Left lung (tissue), 10 donors: ENCODE measurements around the gene OR6P1. TPM values are rescaled to one million over a fixed set of nuclear protein-coding genes. Genes with fewer than 3 reads are reported as not detected.

ENCODE experiments used
- ATAC-seq: fragments of 200-7000 bp; cut with Tn5 transposase; one replicate; pipeline ENCODE4 v1.9.1; 2020; ENCODE audit warnings: moderate library complexity
- DNase-seq, 4 donors: peaks; one replicate each; pipeline ENCODE4 v3.0.0-alpha.2; 2013 to 2020
- H3K27ac ChIP-seq, 2 donors: fragments of 200-600 bp; sonication (generic) in 1 of 2; one replicate each; pipeline versions ENCODE4 v1.5.0 to v1.8.0; 2020 to 2021
- H3K27me3 ChIP-seq, 2 donors: fragments of 200-600 bp; sonication (generic) in 1 of 2; one replicate each; pipeline versions ENCODE4 v1.5.0 to v1.8.0; 2020 to 2021
- H3K36me3 ChIP-seq, 2 donors: fragments of 200-600 bp; sonication (generic) in 1 of 2; one replicate each; pipeline versions ENCODE4 v1.5.0 to v1.8.0; 2020 to 2021
- H3K4me1 ChIP-seq, 2 donors: fragments of 200-600 bp; one replicate each; pipeline ENCODE4 v1.8.0; 2021
- H3K4me3 ChIP-seq, 2 donors: fragments of 200-600 bp; sonication (generic) in 1 of 2; one replicate each; pipeline versions ENCODE4 v1.5.0 to v1.8.0; 2020 to 2021; ENCODE audit warnings: mild to moderate bottlenecking in 1 of 2
- H3K9me3 ChIP-seq, 2 donors: fragments of 200-600 bp; sonication (generic) in 1 of 2; one replicate each; pipeline versions ENCODE4 v1.5.0 to v1.8.0; 2020 to 2021
- intact Hi-C, 2 donors: fragments of 100-400 bp; cut with DNase I; formaldehyde crosslinking; loops; one replicate each; pipeline versions ENCODE4 v1.11.2 to v1.14.2; 2022
- polyA plus RNA-seq, 6 donors: library from polyadenylated mRNA; unstranded; fragments of 120-200 nt; gene quantifications; one replicate each; pipeline ENCODE4 v1.2.1, GENCODE V29; 2013; ENCODE audit not compliant: insufficient read length in 6 of 6
- total RNA-seq, 2 donors: library from RNA; stranded (reverse); fragmentation: NEBNext Ultra II Directional; extraction: Animal tissue kit (Norgen Biotek cat#: 25700); gene quantifications; one replicate each; pipeline ENCODE4 v1.2.1, GENCODE V29; 2021
- TF ChIP-seq, protein P1 (sequence below), 2 donors: fragments of 200-600 bp; sonication (generic) in 1 of 2; IDR thresholded peaks; one replicate each; pipeline versions ENCODE4 v1.5.0 to v1.8.0; 2021; ENCODE audit warnings: antibody characterized with exemption in 2 of 2
- donor health status: DM: no; HTN: yes; CAD: no.
- donor health status: DM: no; HTN: no; CAD: no.

The OR6P1 gene
- total and polyA plus RNA-seq, 8 donors = not detected

GRCh38 chr1:158521666-158522058 lies 48.7 kb downstream of the OR6P1 start:
- H3K9me3 ChIP-seq = no peaks in the 10 kb centered on the region
- TF ChIP-seq, protein P1, sequence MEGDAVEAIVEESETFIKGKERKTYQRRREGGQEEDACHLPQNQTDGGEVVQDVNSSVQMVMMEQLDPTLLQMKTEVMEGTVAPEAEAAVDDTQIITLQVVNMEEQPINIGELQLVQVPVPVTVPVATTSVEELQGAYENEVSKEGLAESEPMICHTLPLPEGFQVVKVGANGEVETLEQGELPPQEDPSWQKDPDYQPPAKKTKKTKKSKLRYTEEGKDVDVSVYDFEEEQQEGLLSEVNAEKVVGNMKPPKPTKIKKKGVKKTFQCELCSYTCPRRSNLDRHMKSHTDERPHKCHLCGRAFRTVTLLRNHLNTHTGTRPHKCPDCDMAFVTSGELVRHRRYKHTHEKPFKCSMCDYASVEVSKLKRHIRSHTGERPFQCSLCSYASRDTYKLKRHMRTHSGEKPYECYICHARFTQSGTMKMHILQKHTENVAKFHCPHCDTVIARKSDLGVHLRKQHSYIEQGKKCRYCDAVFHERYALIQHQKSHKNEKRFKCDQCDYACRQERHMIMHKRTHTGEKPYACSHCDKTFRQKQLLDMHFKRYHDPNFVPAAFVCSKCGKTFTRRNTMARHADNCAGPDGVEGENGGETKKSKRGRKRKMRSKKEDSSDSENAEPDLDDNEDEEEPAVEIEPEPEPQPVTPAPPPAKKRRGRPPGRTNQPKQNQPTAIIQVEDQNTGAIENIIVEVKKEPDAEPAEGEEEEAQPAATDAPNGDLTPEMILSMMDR (IDR thresholded peaks at IDR 0.05) = no peak
- ATAC-seq (no peak), DNase-seq (no peak)
- no peaks in the 10 kb centered on the region for H3K36me3 ChIP-seq
- H3K4me3 ChIP-seq = no peak overlapping the region
- no peaks in the 10 kb centered on the region for H3K4me1 ChIP-seq
- H3K27ac ChIP-seq = no peak overlapping the region
- intact Hi-C loops = no loop called here
- H3K27me3 ChIP-seq = no peaks in the 10 kb centered on the region

- ATAC-seq (no peak), DNase-seq (no peak)
- intact Hi-C loops = no loop called here
- no peaks in the 10 kb centered on the region for H3K27me3 ChIP-seq
- H3K27ac ChIP-seq = no peak overlapping the region
- H3K4me1 ChIP-seq = no peaks in the 10 kb centered on the region
- H3K9me3 ChIP-seq = no peaks in the 10 kb centered on the region
- no peak overlapping the region for H3K4me3 ChIP-seq
- TF ChIP-seq, protein P1 (IDR thresholded peaks at IDR 0.05) = no peak
- H3K36me3 ChIP-seq = no peaks in the 10 kb centered on the region
These were observed 49.3 kb downstream of the OR6P1 start for GRCh38 chr1:158520955-158521665.

- intact Hi-C loops = no loop called here
- TF ChIP-seq, protein P1 (IDR thresholded peaks at IDR 0.05) = no peak
- Histone ChIP-seq H3K4me1 (no peaks in the 10 kb centered on the region), H3K27ac (no peak overlapping the region), H3K9me3 (no peaks in the 10 kb centered on the region), H3K27me3 (no peaks in the 10 kb centered on the region), H3K36me3 (no peaks in the 10 kb centered on the region), H3K4me3 (no peak overlapping the region)
- no peak for DNase-seq
- no peak for ATAC-seq
These were observed 50.4 kb downstream of the OR6P1 start for GRCh38 chr1:158520021-158520420.

GRCh38 chr1:158516966-158517365 lies 53.4 kb downstream of the OR6P1 start:
- Histone ChIP-seq H3K36me3 (no peaks in the 10 kb centered on the region), H3K4me1 (no peaks in the 10 kb centered on the region), H3K4me3 (no peak overlapping the region), H3K9me3 (no peaks in the 10 kb centered on the region), H3K27me3 (no peaks in the 10 kb centered on the region), H3K27ac (no peak overlapping the region)
- intact Hi-C loops = no loop called here
- ATAC-seq (no peak), DNase-seq (no peak)
- TF ChIP-seq, protein P1 (IDR thresholded peaks at IDR 0.05) = no peak

Other genes with a start within 250 kb of the OR6P1 start
- under 1 TPM in 1 of 2 donors, not detected in 1; 0.41 TPM for gene CD1B, start 239.0 kb downstream of the OR6P1 start, total RNA-seq
- gene CD1B, start 239.0 kb downstream of the OR6P1 start, polyA plus RNA-seq = under 1 TPM in 1 of 6 donors, not detected in 5; 0.12 TPM
- under 1 TPM; 0.16 to 0.47 TPM for gene CD1E, start 216.7 kb downstream of the OR6P1 start, total RNA-seq
- under 1 TPM in 4 of 6 donors, not detected in 2; 0.17 to 0.36 (median 0.24) TPM for gene CD1E, start 216.7 kb downstream of the OR6P1 start, polyA plus RNA-seq
- not detected for gene OR10T2, start 171.1 kb downstream of the OR6P1 start, total RNA-seq
- not detected for gene OR10T2, start 171.1 kb downstream of the OR6P1 start, polyA plus RNA-seq
- not detected for gene OR10K2, start 144.3 kb downstream of the OR6P1 start, total RNA-seq
- under 1 TPM in 1 of 6 donors, not detected in 5; 0.09 TPM for gene OR10K2, start 144.3 kb downstream of the OR6P1 start, polyA plus RNA-seq
- gene OR10K1, start 108.7 kb downstream of the OR6P1 start, total RNA-seq = not detected
- gene OR10K1, start 108.7 kb downstream of the OR6P1 start, polyA plus RNA-seq = under 1 TPM in 2 of 6 donors, not detected in 4; 0.04 to 0.06 TPM
- not detected for gene OR10R2, start 98.4 kb downstream of the OR6P1 start, total RNA-seq
- not detected for gene OR10R2, start 98.4 kb downstream of the OR6P1 start, polyA plus RNA-seq
- not detected for gene OR6Y1, start 16.2 kb downstream of the OR6P1 start, total RNA-seq
- not detected for gene OR6Y1, start 16.2 kb downstream of the OR6P1 start, polyA plus RNA-seq
- gene OR10X1, start 9.3 kb upstream of the OR6P1 start, total RNA-seq = not detected
- not detected for gene OR10X1, start 9.3 kb upstream of the OR6P1 start, polyA plus RNA-seq
- not detected for gene OR10Z1, start 34.7 kb upstream of the OR6P1 start, total RNA-seq
- gene OR10Z1, start 34.7 kb upstream of the OR6P1 start, polyA plus RNA-seq = under 1 TPM; 0.17 to 0.38 (median 0.23) TPM
- gene SPTA1, start 116.1 kb upstream of the OR6P1 start, total RNA-seq = under 1 TPM; 0.06 to 0.45 TPM
- 10 to 100 TPM in 2 of 6 donors, 1 to 10 TPM in 4; 8.3 to 13.3 (median 9.8) TPM for gene SPTA1, start 116.1 kb upstream of the OR6P1 start, polyA plus RNA-seq
- gene OR6K2, start 130.1 kb upstream of the OR6P1 start, total RNA-seq = not detected
- gene OR6K2, start 130.1 kb upstream of the OR6P1 start, polyA plus RNA-seq = not detected
- gene OR6K3, start 150.1 kb upstream of the OR6P1 start, total RNA-seq = under 1 TPM in 1 of 2 donors, not detected in 1; 0.21 TPM
- gene OR6K3, start 150.1 kb upstream of the OR6P1 start, polyA plus RNA-seq = under 1 TPM in 1 of 6 donors, not detected in 5; 0.10 TPM
- not detected for gene OR6K6, start 184.1 kb upstream of the OR6P1 start, total RNA-seq
- gene OR6K6, start 184.1 kb upstream of the OR6P1 start, polyA plus RNA-seq = not detected
- under 1 TPM in 1 of 2 donors, not detected in 1; 0.26 TPM for gene OR6N1, start 201.6 kb upstream of the OR6P1 start, total RNA-seq
- gene OR6N1, start 201.6 kb upstream of the OR6P1 start, polyA plus RNA-seq = not detected
- under 1 TPM in 1 of 2 donors, not detected in 1; 0.08 TPM for gene OR6N2, start 210.6 kb upstream of the OR6P1 start, total RNA-seq
- not detected for gene OR6N2, start 210.6 kb upstream of the OR6P1 start, polyA plus RNA-seq